ENCODE data around the gene GRIK1. TPM values are rescaled to one million over a fixed set of nuclear protein-coding genes. Genes with fewer than 3 reads are reported as not detected.

The GRIK1 gene
- total RNA-seq, 2 donors from 2014 or later, result not detected

DNA sequence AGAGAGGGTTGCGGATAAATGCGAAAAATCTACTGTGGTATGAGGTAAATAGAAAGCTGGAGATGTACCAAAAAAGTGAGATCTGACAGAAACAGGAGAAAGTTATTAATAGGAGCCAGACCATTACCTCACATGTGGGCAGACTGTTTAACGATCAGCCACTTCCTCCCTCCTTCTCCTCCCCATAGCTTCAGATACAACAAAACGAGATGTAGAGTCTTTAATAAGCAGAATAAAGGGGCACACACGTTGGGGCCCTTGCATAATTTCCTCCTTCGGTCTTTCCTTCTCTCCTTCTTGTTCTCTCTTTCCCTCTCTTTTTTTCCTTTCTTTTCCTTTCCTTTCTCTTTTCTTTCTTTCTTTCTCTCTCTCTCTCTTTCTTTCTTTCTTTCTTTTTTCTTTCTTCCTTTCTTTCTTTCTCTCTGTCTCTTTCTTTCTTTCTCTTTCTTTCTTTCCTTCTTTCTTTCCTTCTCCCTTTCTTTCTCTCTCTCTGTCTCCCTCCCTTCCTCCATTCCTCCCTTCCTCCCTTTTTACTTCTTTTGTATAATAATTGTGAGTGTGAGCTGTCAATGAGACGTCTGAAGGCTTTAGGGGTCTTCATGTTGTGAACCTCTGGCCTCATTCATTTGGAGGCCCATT is 242.1 kb downstream of the GRIK1 start:
- H3K9me3 Mint-ChIP-seq, result peaks cover 5% of the 10 kb centered on the region
- Histone ChIP-seq H3K36me3 (ENCODE audit: control insufficient read depth, insufficient read depth, low read length) (no peaks in the 10 kb centered on the region), H3K9me3 (ENCODE audit: control insufficient read depth, low read length) (peaks cover 5% of the 10 kb centered on the region), H3K4me1 (ENCODE audit: control insufficient read depth, insufficient read depth, low read length) (no peaks in the 10 kb centered on the region), H3K27me3 (ENCODE audit: control insufficient read depth, insufficient read depth, low read length, poor library complexity, severe bottlenecking) (no peaks in the 10 kb centered on the region), H3K9ac (ENCODE audit: extremely low read depth, low read length, poor library complexity, severe bottlenecking) (no peak overlapping the region), H3K4me3 (ENCODE audit: low read length) (no peak overlapping the region), H3K27ac (ENCODE audit: low read depth, low read length) (no peak overlapping the region)
- H3K27me3 Mint-ChIP-seq (ENCODE audit: insufficient read depth), result no peaks in the 10 kb centered on the region
- DNase-seq, result no peak
- TF ChIP-seq, protein P1, sequence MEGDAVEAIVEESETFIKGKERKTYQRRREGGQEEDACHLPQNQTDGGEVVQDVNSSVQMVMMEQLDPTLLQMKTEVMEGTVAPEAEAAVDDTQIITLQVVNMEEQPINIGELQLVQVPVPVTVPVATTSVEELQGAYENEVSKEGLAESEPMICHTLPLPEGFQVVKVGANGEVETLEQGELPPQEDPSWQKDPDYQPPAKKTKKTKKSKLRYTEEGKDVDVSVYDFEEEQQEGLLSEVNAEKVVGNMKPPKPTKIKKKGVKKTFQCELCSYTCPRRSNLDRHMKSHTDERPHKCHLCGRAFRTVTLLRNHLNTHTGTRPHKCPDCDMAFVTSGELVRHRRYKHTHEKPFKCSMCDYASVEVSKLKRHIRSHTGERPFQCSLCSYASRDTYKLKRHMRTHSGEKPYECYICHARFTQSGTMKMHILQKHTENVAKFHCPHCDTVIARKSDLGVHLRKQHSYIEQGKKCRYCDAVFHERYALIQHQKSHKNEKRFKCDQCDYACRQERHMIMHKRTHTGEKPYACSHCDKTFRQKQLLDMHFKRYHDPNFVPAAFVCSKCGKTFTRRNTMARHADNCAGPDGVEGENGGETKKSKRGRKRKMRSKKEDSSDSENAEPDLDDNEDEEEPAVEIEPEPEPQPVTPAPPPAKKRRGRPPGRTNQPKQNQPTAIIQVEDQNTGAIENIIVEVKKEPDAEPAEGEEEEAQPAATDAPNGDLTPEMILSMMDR (conservative IDR thresholded peaks at IDR 0.05), result no peak
- H3K4me1 Mint-ChIP-seq, result no peaks in the 10 kb centered on the region
- no peak overlapping the region for H3K4me3 Mint-ChIP-seq
- 87 to 96% methylated on average over 4 to 6 of the region's 7 CpGs for WGBS, 2 experiments (ENCODE audit: insufficient coverage in 1 of 2, insufficient read length in 1 of 2)
- H3K27ac Mint-ChIP-seq, result no peak overlapping the region
- no peaks in the 10 kb centered on the region for H3K36me3 Mint-ChIP-seq (ENCODE audit: low read depth)

DNA sequence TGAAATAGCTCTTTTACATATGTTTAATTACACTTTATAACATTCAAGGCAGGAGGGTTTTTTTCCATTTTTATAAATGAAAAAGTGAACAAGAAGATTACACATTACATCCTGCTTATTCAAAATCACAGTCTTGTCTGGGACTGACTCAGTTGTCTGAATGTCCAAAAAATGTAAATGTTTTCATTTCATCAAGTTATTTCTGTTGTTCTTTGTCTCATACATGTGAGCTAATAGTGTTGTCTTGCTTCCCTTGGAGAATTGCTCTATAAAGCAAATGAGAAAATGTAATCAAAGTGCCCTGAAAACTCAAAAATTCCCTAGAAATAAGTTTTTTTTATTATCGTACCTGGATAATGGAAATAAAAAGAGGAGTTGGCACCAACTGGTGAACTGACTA is 242.9 kb downstream of the GRIK1 start:
- TF ChIP-seq, protein P1 (conservative IDR thresholded peaks at IDR 0.05), result no peak
- 100% methylated on average over 1 of the region's 1 CpG for WGBS, 2 experiments (ENCODE audit: insufficient coverage in 1 of 2, insufficient read length in 1 of 2)
- Mint-ChIP-seq H3K4me3 (no peak overlapping the region), H3K27me3 (ENCODE audit: insufficient read depth) (no peaks in the 10 kb centered on the region), H3K9me3 (peaks cover 5% of the 10 kb centered on the region), H3K36me3 (ENCODE audit: low read depth) (no peaks in the 10 kb centered on the region), H3K27ac (no peak overlapping the region), H3K4me1 (no peaks in the 10 kb centered on the region)
- no peaks in the 10 kb centered on the region for H3K27me3 ChIP-seq (ENCODE audit: control insufficient read depth, insufficient read depth, low read length, poor library complexity, severe bottlenecking)
- no peaks in the 10 kb centered on the region for H3K36me3 ChIP-seq (ENCODE audit: control insufficient read depth, insufficient read depth, low read length)
- H3K4me1 ChIP-seq (ENCODE audit: control insufficient read depth, insufficient read depth, low read length), result no peaks in the 10 kb centered on the region
- no peak overlapping the region for H3K9ac ChIP-seq (ENCODE audit: extremely low read depth, low read length, poor library complexity, severe bottlenecking)
- no peak for DNase-seq
- H3K4me3 ChIP-seq (ENCODE audit: low read length), result no peak overlapping the region
- H3K27ac ChIP-seq (ENCODE audit: low read depth, low read length), result no peak overlapping the region
- H3K9me3 ChIP-seq (ENCODE audit: control insufficient read depth, low read length), result peaks cover 5% of the 10 kb centered on the region

DNA sequence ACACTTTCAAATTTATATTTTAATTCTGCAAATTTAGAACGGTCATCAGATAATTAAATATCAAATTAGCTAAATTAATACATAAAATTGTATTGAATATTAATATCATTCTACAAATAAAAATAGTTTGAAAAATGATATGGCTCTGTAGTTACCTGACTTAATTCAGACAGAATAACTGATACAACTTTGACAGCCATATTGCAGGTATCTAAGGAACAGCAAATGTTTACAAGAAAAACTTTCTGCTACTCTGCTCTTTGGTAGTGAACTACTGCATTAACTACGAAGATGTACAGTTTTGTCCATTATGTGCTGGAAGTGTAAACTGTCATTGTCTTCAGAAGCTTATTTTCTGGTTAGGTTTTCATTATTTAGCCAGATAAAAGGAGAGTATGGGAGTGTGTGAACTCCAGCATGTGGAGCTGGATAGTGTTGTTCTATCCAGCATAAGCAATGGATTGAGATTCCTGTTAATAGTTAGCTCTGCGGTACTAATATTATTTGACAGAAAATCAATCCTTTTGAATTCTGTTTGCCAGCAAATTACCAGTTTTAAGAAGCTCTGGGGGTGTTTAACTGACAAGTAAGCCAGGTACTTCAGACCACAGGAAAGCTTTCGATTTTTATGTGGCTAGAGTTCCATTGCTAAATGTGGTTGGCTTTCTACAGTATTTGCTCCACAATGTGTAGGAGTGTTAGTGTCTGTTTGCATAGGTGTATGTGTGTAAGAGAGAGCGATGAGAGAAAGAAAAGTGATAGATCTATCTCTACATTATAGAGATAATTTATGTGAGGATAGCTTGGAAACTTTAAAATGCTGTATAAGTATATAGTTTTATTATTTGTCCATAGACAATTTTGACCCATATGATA is 247.9 kb downstream of the GRIK1 start:
- DNase-seq, result no peak
- Mint-ChIP-seq H3K27ac (no peak overlapping the region), H3K9me3 (no peaks in the 10 kb centered on the region), H3K27me3 (ENCODE audit: insufficient read depth) (no peaks in the 10 kb centered on the region), H3K4me3 (no peak overlapping the region), H3K36me3 (ENCODE audit: low read depth) (no peaks in the 10 kb centered on the region), H3K4me1 (peaks cover 2% of the 10 kb centered on the region)
- Histone ChIP-seq H3K4me3 (ENCODE audit: low read length) (no peak overlapping the region), H3K27me3 (ENCODE audit: control insufficient read depth, insufficient read depth, low read length, poor library complexity, severe bottlenecking) (no peaks in the 10 kb centered on the region), H3K4me1 (ENCODE audit: control insufficient read depth, insufficient read depth, low read length) (no peaks in the 10 kb centered on the region), H3K9me3 (ENCODE audit: control insufficient read depth, low read length) (no peaks in the 10 kb centered on the region), H3K9ac (ENCODE audit: extremely low read depth, low read length, poor library complexity, severe bottlenecking) (no peak overlapping the region), H3K36me3 (ENCODE audit: control insufficient read depth, insufficient read depth, low read length) (no peaks in the 10 kb centered on the region), H3K27ac (ENCODE audit: low read depth, low read length) (no peak overlapping the region)
- 86 to 96% methylated on average over 1 to 4 of the region's 5 CpGs for WGBS, 2 experiments (ENCODE audit: insufficient coverage in 1 of 2, insufficient read length in 1 of 2)
- TF ChIP-seq, protein P1 (conservative IDR thresholded peaks at IDR 0.05), result no peak
